Heart right ventricle (tissue), 16 donors: ENCODE data around the gene ATP2C2. TPM values are rescaled to one million over a fixed set of nuclear protein-coding genes. Genes with fewer than 3 reads are reported as not detected.
A peak's percentile ranks its signal among the peaks of the same experiment; 100 is the strongest.
"Not testable (repeated sequence)": the region's sequence is repeated elsewhere in the genome, so short reads cannot be mapped to it uniquely, and the experiment has no call there.

ENCODE experiments used
- ATAC-seq, 8 donors: fragments of 200-7000 bp; cut with Tn5 transposase; one replicate each; pipeline ENCODE4 v1.9.1; 2020; ENCODE audit warnings: mild to moderate bottlenecking in 8 of 8, moderate library complexity in 8 of 8, moderate number of reproducible peaks in 1 of 8
- DNase-seq, 2 donors: peaks; one replicate each; pipeline ENCODE4 v3.0.0-alpha.2; 2020
- H3K27ac ChIP-seq, 10 donors: fragments of 200-600 bp; sonication (generic) in 2 of 10; one replicate each; pipeline versions ENCODE4 v1.5.0 to v1.8.0; 2020 to 2022; ENCODE audit warnings: mild to moderate bottlenecking in 3 of 10
- H3K27me3 ChIP-seq, 7 donors: fragments of 200-600 bp; one replicate each; pipeline ENCODE4 v1.8.0; 2021 to 2022; ENCODE audit warnings: mild to moderate bottlenecking in 2 of 7
- H3K36me3 ChIP-seq, 9 donors: fragments of 200-600 bp; sonication (generic) in 1 of 9; one replicate each; pipeline versions ENCODE4 v1.5.0 to v1.8.0; 2020 to 2022; ENCODE audit warnings: mild to moderate bottlenecking in 2 of 9
- H3K4me1 ChIP-seq, 9 donors: fragments of 200-600 bp; sonication (generic) in 1 of 9; one replicate each; pipeline versions ENCODE4 v1.5.0 to v1.8.0; 2020 to 2022; ENCODE audit warnings: mild to moderate bottlenecking in 4 of 9
- H3K4me3 ChIP-seq, 10 donors: fragments of 200-600 bp; sonication (generic) in 2 of 10; one replicate each; pipeline versions ENCODE4 v1.5.0 to v1.8.0; 2020 to 2022; ENCODE audit warnings: mild to moderate bottlenecking in 7 of 10, moderate library complexity in 2 of 10
- H3K9me3 ChIP-seq, 11 donors: fragments of 200-600 bp in 10 of 11; sonication (generic) in 2 of 11; one replicate each; pipeline versions ENCODE4 v1.5.0 to v1.8.0; 2013 to 2022; ENCODE audit warnings: mild to moderate bottlenecking in 2 of 11, control low read depth in 1 of 11, moderate library complexity in 1 of 11
- WGBS, 2 donors: extraction: QIAGEN DNeasy Blood & Tissue Kit; methylation state at CpG; one replicate each; pipeline ENCODE4 v1.1.7; 2013; ENCODE audit warnings: inconsistent platforms in 1 of 2; 5-methylcytosine and 5-hydroxymethylcytosine counted together
- intact Hi-C, 10 donors: fragments of 100-400 bp; cut with DNase I; formaldehyde crosslinking; loops; one replicate each; pipeline versions ENCODE4 v1.11.1 to v1.14.2; 2022
- polyA plus RNA-seq, 2 donors: library from polyadenylated mRNA; stranded (reverse); fragments of 200-250 nt; gene quantifications; one replicate each; pipeline ENCODE4 v1.2.3, GENCODE V29; 2013
- total RNA-seq, 10 donors: library from RNA; stranded (reverse); fragmentation: NEBNext Ultra II Directional in 3 of 10; extraction: Animal tissue kit (Norgen Biotek cat#: 25700) in 3 of 10; gene quantifications; one replicate each; pipeline versions ENCODE4 v1.2.1 to v1.2.4, GENCODE V29; 2021 to 2023
- TF ChIP-seq, protein P1 (sequence below), 9 donors: fragments of 200-600 bp; sonication (generic) in 2 of 9; IDR thresholded peaks; one replicate each; pipeline versions ENCODE4 v1.5.0 to v1.8.0; 2021 to 2022; ENCODE audit warnings: antibody characterized with exemption in 9 of 9, mild to moderate bottlenecking in 5 of 9, moderate library complexity in 1 of 9
- donor health status: Arrhythmogenic right ventricular cardiomyopathy.
- donor health status: ischemic (EF 13 %, LVEDD 7.1; RV severe dilation, severe dysfunction).
- donor health status: healthy with polysubstance abuse.
- donor health status: DM: no; HTN: yes; CAD: no.
- donor health status: DM: no; HTN: no; CAD: no.
- donor health status: ischemic (EF 25% LVEDD 6.9; RV normal size, moderate dysfunction).
- donor health status: ischemic (EF 25% LVEDD 5.7; RV mildly dilated, moderate dysfunction).
- donor health status: healthy.
- donor health status: DM: yes; HTN: yes; CAD: no.
- donor health status: Ischemic cardiomyopathy.
- donor health status: ischemic (EF 35%, LVEDD 5.7; RV mildly dilated, moderate dysfunction).
- donor health status: nonischemic (EF 11% LVEDD 7.7; RV severe dilation, severe dysfunction).
- donor health status: DM: yes; HTN: yes; CAD: no.
- donor health status: PGD.
- donor health status: ischemic (EF 29% LVEDD 5.4; RV normal size, mild dysfunction).
- donor health status: nonischemic (EF 23%, LVEDD 6.1; RV moderate dilation, normal function).

Gene ATP2C2
- total and polyA plus RNA-seq, 12 donors, result 0.01 TPM; not detected in 11

DNA sequence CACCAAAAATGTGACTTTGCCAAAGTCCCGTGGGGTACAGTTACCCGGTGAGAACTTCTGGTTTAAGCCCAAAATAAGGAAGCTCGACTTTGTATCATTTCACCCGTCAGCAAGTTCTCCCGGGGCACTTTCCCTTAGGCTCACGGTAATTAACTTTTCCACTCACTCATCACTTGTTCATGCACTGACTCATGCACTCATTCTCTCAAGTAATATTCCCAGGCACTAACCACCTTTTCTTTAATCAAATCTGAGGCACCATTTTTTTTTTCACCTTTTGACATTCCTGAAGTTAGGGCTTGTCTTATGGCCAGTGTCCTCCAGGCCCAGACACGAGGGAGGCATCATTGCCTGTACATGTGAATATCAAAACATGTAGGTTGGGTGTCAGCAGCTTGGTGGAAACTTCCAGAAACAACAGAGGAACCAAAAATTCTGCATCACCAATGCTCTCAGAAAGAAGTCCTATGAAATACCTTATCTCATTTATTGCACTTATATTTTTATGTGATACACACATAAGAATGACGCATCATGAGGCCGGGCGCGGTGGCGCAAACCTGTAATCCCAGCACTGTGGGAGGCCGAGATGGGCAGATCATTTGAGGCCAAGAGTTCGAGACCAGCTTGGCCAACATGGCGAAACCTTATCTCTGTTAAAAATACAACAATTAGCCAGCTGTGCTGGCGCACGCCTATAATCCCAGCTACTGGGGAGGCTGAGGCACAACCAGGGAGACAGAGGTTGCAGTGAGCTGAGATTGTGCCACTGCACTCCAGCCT is 36.1 kb upstream of the ATP2C2 start:
- intact Hi-C loops, result no loop called here
- WGBS, 2 donors, result 84 to 86% methylated on average over 17 of the region's 17 CpGs
- DNase-seq (no peak), ATAC-seq (no peak)
- Histone ChIP-seq H3K36me3 (no peaks in the 10 kb centered on the region), H3K27ac (no peak overlapping the region), H3K9me3 (peaks cover 0 to 25% (median 7%) of the 10 kb centered on the region in 11 donors), H3K27me3 (peaks cover 0 to 6% (median 0%) of the 10 kb centered on the region in 7 donors), H3K4me1 (no peaks in the 10 kb centered on the region), H3K4me3 (no peak overlapping the region)
- TF ChIP-seq, protein P1, sequence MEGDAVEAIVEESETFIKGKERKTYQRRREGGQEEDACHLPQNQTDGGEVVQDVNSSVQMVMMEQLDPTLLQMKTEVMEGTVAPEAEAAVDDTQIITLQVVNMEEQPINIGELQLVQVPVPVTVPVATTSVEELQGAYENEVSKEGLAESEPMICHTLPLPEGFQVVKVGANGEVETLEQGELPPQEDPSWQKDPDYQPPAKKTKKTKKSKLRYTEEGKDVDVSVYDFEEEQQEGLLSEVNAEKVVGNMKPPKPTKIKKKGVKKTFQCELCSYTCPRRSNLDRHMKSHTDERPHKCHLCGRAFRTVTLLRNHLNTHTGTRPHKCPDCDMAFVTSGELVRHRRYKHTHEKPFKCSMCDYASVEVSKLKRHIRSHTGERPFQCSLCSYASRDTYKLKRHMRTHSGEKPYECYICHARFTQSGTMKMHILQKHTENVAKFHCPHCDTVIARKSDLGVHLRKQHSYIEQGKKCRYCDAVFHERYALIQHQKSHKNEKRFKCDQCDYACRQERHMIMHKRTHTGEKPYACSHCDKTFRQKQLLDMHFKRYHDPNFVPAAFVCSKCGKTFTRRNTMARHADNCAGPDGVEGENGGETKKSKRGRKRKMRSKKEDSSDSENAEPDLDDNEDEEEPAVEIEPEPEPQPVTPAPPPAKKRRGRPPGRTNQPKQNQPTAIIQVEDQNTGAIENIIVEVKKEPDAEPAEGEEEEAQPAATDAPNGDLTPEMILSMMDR (IDR thresholded peaks at IDR 0.05), result no peak

DNA sequence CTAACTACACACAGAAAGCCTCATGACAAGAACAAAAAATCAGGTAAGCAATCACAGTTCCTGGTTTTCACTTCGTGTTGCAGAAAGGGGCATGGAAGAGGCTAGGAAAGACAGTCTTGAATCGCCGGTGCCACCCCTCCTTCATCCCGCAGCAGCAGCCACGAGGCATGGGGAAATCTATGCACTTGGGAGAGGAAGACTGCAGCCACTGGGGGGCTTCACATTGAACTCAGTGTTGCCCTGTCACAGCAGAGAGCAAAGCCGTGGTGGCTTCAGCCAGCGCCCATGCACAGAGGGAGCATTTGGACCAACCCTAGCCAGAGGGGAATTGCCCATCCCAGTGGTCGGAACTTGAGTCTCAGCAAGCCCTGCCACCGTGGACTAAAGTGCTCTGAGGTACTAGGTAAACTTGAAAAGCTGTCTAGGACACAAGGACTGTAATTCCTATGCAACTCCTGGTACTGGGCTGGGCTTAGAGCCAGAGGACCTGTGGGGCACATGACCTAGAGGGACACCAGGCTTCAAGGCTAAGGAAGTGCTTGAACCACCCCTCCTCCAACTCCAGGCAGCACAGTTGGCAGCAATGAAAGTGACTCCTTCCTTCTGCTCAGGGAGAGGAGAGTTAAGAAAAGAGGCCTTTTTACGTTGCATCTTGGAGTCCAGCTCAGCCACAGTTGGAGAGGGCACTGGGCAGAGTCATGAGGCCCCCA is 35.2 kb upstream of the ATP2C2 start:
- no peaks in the 10 kb centered on the region for H3K4me1 ChIP-seq
- intact Hi-C loops, result no loop called here
- H3K4me3 ChIP-seq, result no peak overlapping the region
- TF ChIP-seq, protein P1 (IDR thresholded peaks at IDR 0.05), result no peak
- ATAC-seq, result peak in 2 of 8 donors; percentile 45 to 47
- peaks cover 0 to 34% (median 9%) of the 10 kb centered on the region in 11 donors for H3K9me3 ChIP-seq
- 54 to 64% methylated on average over 10 of the region's 10 CpGs for WGBS, 2 donors
- H3K36me3 ChIP-seq, result no peaks in the 10 kb centered on the region
- H3K27ac ChIP-seq, result no peak overlapping the region
- DNase-seq, result no peak
- peaks cover 0 to 3% (median 0%) of the 10 kb centered on the region in 7 donors for H3K27me3 ChIP-seq

DNA sequence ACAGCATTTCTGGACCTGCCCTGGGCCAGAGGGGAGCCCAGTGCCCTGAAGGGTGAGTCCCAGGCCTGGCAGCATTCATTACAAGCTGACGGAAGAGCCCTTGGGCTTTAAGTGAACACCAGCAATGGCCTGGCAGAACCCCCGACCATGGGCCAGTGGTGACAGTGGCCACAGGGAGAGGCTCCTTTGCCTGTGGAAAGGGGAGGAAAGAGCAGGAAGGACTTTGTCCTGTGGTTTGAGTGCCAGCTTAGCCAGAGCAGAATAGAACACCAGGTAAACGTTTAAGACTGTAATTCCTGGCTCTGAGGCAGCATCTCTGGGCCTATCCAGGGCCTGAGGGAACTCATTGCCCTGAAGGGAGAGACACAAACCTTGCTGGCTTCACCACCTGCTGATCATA is 34.3 kb upstream of the ATP2C2 start:
- ATAC-seq, result no peak
- no peaks in the 10 kb centered on the region for H3K36me3 ChIP-seq
- H3K4me1 ChIP-seq, result no peaks in the 10 kb centered on the region
- 88% methylated on average over 3 of the region's 3 CpGs for WGBS, 2 donors
- TF ChIP-seq, protein P1 (IDR thresholded peaks at IDR 0.05), result no peak
- no peaks in the 10 kb centered on the region for H3K27me3 ChIP-seq
- H3K9me3 ChIP-seq, result peaks cover 0 to 34% (median 9%) of the 10 kb centered on the region in 11 donors
- no peak overlapping the region for H3K4me3 ChIP-seq
- DNase-seq, result no peak
- intact Hi-C loops, result no loop called here
- H3K27ac ChIP-seq, result no peak overlapping the region

DNA sequence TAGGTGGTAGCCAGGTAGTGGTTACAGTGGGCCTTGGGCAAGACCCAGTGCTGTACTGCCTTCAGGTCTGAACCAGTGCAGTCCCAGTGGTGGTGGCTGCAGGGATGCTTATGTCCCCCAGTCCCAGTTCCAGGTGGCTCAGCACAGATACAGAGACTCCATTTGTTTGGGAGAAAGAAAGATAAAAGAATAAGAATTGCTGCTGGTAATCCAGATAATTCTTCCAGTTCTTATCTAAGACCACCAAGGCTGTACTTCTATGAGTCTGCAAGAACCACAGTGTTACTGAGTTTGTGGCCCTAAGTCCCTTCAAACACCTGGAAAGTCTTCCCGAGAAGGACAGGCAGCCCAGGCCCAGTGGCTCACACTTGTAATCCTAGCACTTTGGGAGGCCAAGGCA is 33.9 kb upstream of the ATP2C2 start:
- 76 to 86% methylated on average over 1 of the region's 1 CpG for WGBS, 2 donors
- TF ChIP-seq, protein P1 (IDR thresholded peaks at IDR 0.05), result no peak
- H3K27ac ChIP-seq, result no peak overlapping the region
- intact Hi-C loops, result no loop called here
- peaks cover 0 to 3% (median 0%) of the 10 kb centered on the region in 7 donors for H3K27me3 ChIP-seq
- ATAC-seq (no peak), DNase-seq (no peak)
- no peaks in the 10 kb centered on the region for H3K4me1 ChIP-seq
- no peak overlapping the region for H3K4me3 ChIP-seq
- H3K9me3 ChIP-seq, result peaks cover 0 to 34% (median 9%) of the 10 kb centered on the region in 11 donors
- no peaks in the 10 kb centered on the region for H3K36me3 ChIP-seq

DNA sequence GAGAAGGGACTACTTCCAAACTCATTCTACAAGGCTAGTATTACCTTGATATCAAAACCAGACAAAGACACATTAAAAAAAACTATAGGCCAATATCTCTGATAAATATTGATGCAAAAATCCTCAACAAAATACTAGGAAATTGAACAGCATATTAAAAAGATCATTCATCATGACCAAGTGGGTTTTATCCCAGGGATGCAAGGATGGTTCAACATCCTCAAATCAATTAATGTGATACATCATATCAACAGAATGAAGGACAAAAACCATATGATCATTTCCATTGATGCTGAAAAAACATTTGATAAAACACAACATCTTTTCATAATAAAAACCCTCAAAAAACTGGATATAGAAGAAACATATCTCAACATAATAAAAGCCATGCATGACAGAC is 31.1 kb upstream of the ATP2C2 start:
- H3K36me3 ChIP-seq, H3K27ac ChIP-seq, DNase-seq, intact Hi-C loops, ATAC-seq, H3K4me1 ChIP-seq, H3K27me3 ChIP-seq, H3K4me3 ChIP-seq: not testable (repeated sequence)
- peaks cover 0 to 34% (median 9%) of the 10 kb centered on the region in 11 donors for H3K9me3 ChIP-seq
